ENCODE results near the gene TRPC4AP. TPM values are rescaled to one million over a fixed set of nuclear protein-coding genes. Genes with fewer than 3 reads are reported as not detected.

The TRPC4AP gene
- total RNA-seq, 2 donors from 2014 or later: 44.1 to 57.4 TPM

DNA sequence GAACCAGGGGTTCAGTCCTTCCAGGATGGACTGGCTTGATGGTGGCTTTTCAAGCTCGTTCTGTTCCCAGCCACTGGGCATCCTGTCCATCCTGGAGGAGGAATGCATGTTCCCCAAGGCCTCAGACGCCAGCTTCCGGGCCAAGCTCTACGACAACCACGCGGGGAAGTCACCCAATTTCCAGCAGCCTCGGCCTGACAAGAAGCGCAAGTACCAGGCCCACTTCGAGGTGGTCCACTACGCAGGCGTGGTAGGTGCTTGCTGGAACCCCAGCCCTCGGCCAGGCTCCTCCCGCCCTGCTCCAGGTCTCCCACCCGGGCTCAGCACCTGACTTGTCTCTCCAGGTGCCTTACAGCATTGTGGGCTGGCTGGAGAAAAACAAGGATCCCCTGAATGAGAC, 102.9 kb downstream of the TRPC4AP start:
- Histone ChIP-seq H3K27ac (no peak overlapping the region), H3K27me3 (peaks cover 0 to 13% of the 10 kb centered on the region in 2 donors), H3K36me3 (replicated peaks in 1 of 2; ENCODE audit: insufficient read depth in 1 of 2, low read depth in 2 of 2) (peaks cover 0 to 2% of the 10 kb centered on the region in 2 donors), H3K4me1 (no peaks in the 10 kb centered on the region), H3K9me3 (no peaks in the 10 kb centered on the region), H3K4me3 (no peak overlapping the region)
- no peak for TF ChIP-seq POLR2A (IDR thresholded peaks at IDR 0.05)
- TF ChIP-seq, protein P1, sequence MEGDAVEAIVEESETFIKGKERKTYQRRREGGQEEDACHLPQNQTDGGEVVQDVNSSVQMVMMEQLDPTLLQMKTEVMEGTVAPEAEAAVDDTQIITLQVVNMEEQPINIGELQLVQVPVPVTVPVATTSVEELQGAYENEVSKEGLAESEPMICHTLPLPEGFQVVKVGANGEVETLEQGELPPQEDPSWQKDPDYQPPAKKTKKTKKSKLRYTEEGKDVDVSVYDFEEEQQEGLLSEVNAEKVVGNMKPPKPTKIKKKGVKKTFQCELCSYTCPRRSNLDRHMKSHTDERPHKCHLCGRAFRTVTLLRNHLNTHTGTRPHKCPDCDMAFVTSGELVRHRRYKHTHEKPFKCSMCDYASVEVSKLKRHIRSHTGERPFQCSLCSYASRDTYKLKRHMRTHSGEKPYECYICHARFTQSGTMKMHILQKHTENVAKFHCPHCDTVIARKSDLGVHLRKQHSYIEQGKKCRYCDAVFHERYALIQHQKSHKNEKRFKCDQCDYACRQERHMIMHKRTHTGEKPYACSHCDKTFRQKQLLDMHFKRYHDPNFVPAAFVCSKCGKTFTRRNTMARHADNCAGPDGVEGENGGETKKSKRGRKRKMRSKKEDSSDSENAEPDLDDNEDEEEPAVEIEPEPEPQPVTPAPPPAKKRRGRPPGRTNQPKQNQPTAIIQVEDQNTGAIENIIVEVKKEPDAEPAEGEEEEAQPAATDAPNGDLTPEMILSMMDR (IDR thresholded peaks at IDR 0.05): no peak
- ATAC-seq (no peak), DNase-seq (peak in 1 of 4 donors; percentile 10)
- WGBS, 2 donors: 90 to 95% methylated on average over 10 to 14 of the region's 14 CpGs
- intact Hi-C loops (cut with DNase I): no loop called here

DNA sequence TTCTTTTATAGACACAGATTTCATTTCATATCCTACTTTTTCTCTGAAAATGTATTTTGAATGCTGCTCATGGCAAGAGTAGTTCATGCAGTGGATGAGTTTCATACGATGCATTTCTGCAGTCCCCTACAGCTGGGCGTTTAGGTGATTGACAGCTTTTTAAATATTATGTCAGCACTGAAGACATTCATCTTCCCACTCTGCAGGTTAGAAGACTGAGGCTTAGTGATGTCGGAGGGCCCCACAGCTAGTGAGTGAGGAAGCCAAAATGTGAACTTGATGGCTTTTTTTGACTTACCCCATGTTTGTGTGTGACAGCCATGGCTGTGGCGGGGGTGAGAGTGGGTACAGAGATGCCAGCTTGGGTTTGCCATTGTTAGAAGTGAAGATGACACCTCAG, 103.5 kb downstream of the TRPC4AP start:
- 84 to 85% methylated on average over 4 of the region's 4 CpGs for WGBS, 2 donors
- Histone ChIP-seq H3K36me3 (replicated peaks in 1 of 2; ENCODE audit: insufficient read depth in 1 of 2, low read depth in 2 of 2) (peaks cover 0 to 2% of the 10 kb centered on the region in 2 donors), H3K4me1 (no peaks in the 10 kb centered on the region), H3K4me3 (no peak overlapping the region), H3K9me3 (no peaks in the 10 kb centered on the region), H3K27me3 (peaks cover 0 to 16% of the 10 kb centered on the region in 2 donors), H3K27ac (no peak overlapping the region)
- ATAC-seq: no peak
- intact Hi-C loops (cut with DNase I): no loop called here
- TF ChIP-seq, protein P1 (IDR thresholded peaks at IDR 0.05): no peak
- no peak for TF ChIP-seq POLR2A (IDR thresholded peaks at IDR 0.05)
- no peak for DNase-seq

DNA sequence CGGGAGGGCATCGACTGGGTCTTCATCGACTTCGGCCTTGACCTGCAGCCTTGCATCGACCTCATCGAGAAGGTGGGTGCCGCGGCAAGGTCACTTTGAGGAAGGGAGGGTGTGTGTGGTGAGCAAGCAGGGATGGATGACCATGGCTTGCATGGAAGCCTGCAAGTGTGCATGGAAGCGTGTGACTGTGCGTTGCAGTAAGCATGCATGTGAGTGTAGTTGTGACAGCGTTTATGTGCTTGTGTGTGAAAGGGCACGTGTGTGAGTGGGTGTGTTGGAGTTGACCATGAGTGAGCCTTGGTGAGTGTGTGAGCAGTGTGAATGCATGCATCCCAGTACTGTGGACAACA, 104.4 kb downstream of the TRPC4AP start:
- no peak for TF ChIP-seq POLR2A (IDR thresholded peaks at IDR 0.05)
- TF ChIP-seq, protein P1 (IDR thresholded peaks at IDR 0.05): no peak
- intact Hi-C loops (cut with DNase I): no loop called here
- ATAC-seq (no peak), DNase-seq (no peak)
- H3K4me1 ChIP-seq: no peaks in the 10 kb centered on the region
- no peaks in the 10 kb centered on the region for H3K9me3 ChIP-seq
- WGBS, 2 donors: 59 to 64% methylated on average over 12 of the region's 12 CpGs
- no peaks in the 10 kb centered on the region for H3K36me3 ChIP-seq (replicated peaks in 1 of 2; ENCODE audit: insufficient read depth in 1 of 2, low read depth in 2 of 2)
- peaks cover 0 to 16% of the 10 kb centered on the region in 2 donors for H3K27me3 ChIP-seq
- no peak overlapping the region for H3K27ac ChIP-seq
- no peak overlapping the region for H3K4me3 ChIP-seq

DNA sequence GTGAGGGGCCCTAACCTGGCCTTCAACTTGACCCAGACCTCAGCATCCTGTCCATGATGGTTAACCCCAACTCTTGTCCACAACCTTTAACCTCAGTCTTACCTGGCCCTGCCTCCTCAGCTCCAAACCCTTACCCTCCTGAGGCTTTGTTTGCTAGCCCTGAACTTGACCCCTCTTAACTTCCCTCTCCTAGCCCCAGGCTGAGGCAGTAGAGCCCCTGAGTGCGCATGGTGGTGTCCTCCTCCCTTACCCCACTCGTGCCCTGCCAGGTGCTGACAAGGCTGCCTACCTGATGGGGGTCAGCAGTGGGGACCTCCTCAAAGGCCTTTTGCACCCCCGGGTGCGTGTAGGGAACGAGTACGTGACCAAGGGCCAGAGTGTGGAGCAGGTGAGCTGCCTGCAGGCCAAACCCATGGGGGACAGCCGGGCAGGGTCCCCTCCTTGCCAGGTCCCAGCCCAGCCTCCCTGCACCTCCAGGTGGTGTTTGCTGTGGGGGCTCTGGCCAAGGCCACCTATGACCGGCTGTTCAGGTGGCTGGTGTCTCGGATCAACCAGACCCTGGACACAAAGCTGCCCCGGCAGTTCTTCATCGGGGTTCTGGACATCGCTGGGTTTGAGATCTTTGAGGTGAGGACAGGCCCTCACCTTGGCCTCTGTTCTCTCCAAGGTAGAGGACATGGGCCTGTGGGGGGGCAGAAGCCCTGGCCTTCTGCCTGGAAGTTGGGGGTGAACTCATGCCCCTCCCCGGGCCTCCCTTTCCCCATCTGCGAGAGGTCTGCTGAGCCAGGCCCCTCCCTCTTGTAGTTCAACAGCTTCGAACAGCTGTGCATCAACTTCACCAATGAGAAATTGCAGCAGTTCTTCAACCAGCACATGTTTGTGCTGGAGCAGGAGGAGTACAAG, 105.1 kb downstream of the TRPC4AP start:
- ATAC-seq: no peak
- no peaks in the 10 kb centered on the region for H3K4me1 ChIP-seq

More for the DNA sequence above, 105.1 kb downstream of the TRPC4AP start:
- Histone ChIP-seq H3K4me3 (no peak overlapping the region), H3K36me3 (replicated peaks in 1 of 2; ENCODE audit: insufficient read depth in 1 of 2, low read depth in 2 of 2) (no peaks in the 10 kb centered on the region), H3K27me3 (peaks cover 0 to 16% of the 10 kb centered on the region in 2 donors), H3K27ac (no peak overlapping the region), H3K9me3 (no peaks in the 10 kb centered on the region)
- no peak for DNase-seq
- intact Hi-C loops (cut with DNase I): no loop called here
- no peak for TF ChIP-seq POLR2A (IDR thresholded peaks at IDR 0.05)
- TF ChIP-seq, protein P1 (IDR thresholded peaks at IDR 0.05): no peak
- 52 to 54% methylated on average over 11 to 15 of the region's 15 CpGs for WGBS, 2 donors
